B cell (primary cell): Measurements from ENCODE around the gene NFASC.

Experiments
- EZH2 ChIP-seq: IDR thresholded peaks from 2 replicates; pipeline ENCODE4 v1.6.1; 2012; ENCODE audit warnings: borderline replicate concordance, low read depth, mild to moderate bottlenecking, moderate library complexity, low read length; ENCODE audit not compliant: insufficient read depth, poor library complexity, severe bottlenecking
- TF ChIP-seq, protein P1 (sequence below): fragments of 200-600 bp; IDR thresholded peaks from one replicate; pipeline ENCODE4 v1.8.0; 2022; ENCODE audit warnings: antibody characterized with exemption, mild to moderate bottlenecking

DNA sequence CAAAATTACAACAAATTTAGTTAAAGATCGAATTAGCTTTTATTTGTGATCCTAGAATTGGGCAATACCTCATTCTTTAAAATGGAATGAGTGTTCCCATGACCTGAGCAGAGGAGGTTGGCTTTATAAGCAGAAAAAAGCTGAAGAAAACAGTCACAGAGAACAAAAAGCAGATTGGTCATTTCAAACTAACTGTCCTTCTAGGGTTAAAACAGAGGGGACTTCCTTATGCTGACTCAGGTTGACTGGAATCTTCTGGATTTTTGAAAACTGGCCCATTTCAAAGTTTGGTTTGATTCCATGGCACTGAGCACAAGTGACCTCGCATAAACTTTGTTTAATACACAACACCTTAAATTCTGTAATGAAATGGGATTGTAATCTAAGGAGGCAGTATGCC lies 17.6 kb downstream of the NFASC start:
- TF ChIP-seq, protein P1, sequence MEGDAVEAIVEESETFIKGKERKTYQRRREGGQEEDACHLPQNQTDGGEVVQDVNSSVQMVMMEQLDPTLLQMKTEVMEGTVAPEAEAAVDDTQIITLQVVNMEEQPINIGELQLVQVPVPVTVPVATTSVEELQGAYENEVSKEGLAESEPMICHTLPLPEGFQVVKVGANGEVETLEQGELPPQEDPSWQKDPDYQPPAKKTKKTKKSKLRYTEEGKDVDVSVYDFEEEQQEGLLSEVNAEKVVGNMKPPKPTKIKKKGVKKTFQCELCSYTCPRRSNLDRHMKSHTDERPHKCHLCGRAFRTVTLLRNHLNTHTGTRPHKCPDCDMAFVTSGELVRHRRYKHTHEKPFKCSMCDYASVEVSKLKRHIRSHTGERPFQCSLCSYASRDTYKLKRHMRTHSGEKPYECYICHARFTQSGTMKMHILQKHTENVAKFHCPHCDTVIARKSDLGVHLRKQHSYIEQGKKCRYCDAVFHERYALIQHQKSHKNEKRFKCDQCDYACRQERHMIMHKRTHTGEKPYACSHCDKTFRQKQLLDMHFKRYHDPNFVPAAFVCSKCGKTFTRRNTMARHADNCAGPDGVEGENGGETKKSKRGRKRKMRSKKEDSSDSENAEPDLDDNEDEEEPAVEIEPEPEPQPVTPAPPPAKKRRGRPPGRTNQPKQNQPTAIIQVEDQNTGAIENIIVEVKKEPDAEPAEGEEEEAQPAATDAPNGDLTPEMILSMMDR, result no peak
- no peak for TF ChIP-seq EZH2
